SK-N-SH (cell line): Measurements from ENCODE around the gene ASTN2. TPM values are rescaled to one million over a fixed set of nuclear protein-coding genes. Genes with fewer than 3 reads are reported as not detected.

Source experiments
- CTCF ChIA-PET: fragments of 300-600, 350-600 bp; formaldehyde crosslinking; extraction: SDS; loops from one replicate; lab custom pipeline; 2021; lab: Yijun Ruan, JAX
- POLR2A ChIA-PET: fragments of 350-600 bp; sonication (Branson Sonifier 250); formaldehyde crosslinking; extraction: SDS; loops from one replicate; lab custom pipeline; 2020; ENCODE audit warnings: antibody characterized with exemption, inconsistent platforms; lab: Yijun Ruan, JAX
- DNase-seq: peaks from one replicate; pipeline ENCODE4 v3.0.0; 2012
- H2AFZ ChIP-seq: fragments of 200-600 bp; sonication (generic); 2 replicates; pipeline ENCODE4 v1.8.1; 2016; ENCODE audit warnings: antibody characterized with exemption, mild to moderate bottlenecking, low read depth
- H3F3A ChIP-seq: fragments of 200-600 bp; sonication (generic); replicated peaks from 2 replicates; pipeline ENCODE3; 2016; ENCODE audit warnings: antibody characterized with exemption, mild to moderate bottlenecking; ENCODE audit not compliant: insufficient read depth
- H3K27ac ChIP-seq, 2 experiments: fragments of 200-500 bp in 1 of 2; fragments of 200-600 bp in 1 of 2; sonication (Bioruptor generic) in 1 of 2; sonication (generic), shearing (Covaris generic) in 1 of 2; 2 replicates each; pipeline versions ENCODE4 v1.5.1 to v1.6.1; 2014 to 2016; ENCODE audit warnings: low read depth in 2 of 2, inconsistent platforms in 1 of 2, low read length in 1 of 2, mild to moderate bottlenecking in 1 of 2, mixed read lengths in 1 of 2
- H3K27me3 ChIP-seq: fragments of 200-600 bp; sonication (generic), shearing (Covaris generic); 2 replicates; pipeline ENCODE4 v1.6.1; 2016; ENCODE audit warnings: mixed run types; ENCODE audit not compliant: insufficient read depth
- H3K36me3 ChIP-seq, 2 experiments: fragments of 200-500 bp in 1 of 2; fragments of 200-600 bp in 1 of 2; sonication (Bioruptor generic) in 1 of 2; sonication (generic) in 1 of 2; replicated peaks in 1 of 2; 2 replicates each; pipeline versions ENCODE3 to v1.5.1; 2014 to 2016; ENCODE audit warnings: low read length in 1 of 2, mild to moderate bottlenecking in 1 of 2; ENCODE audit not compliant: insufficient read depth in 2 of 2, control insufficient read depth in 1 of 2
- H3K4me1 ChIP-seq, 2 experiments: fragments of 200-500 bp in 1 of 2; fragments of 200-600 bp in 1 of 2; sonication (Bioruptor generic) in 1 of 2; sonication (generic), shearing (Covaris generic) in 1 of 2; 2 replicates each; pipeline versions ENCODE4 v1.5.1 to v1.6.1; 2014 to 2016; ENCODE audit warnings: low read depth in 1 of 2, low read length in 1 of 2, mixed run types in 1 of 2; ENCODE audit not compliant: insufficient read depth in 2 of 2, control insufficient read depth in 1 of 2
- H3K4me2 ChIP-seq: fragments of 200-600 bp; sonication (generic), shearing (Covaris generic); 2 replicates; pipeline ENCODE4 v1.6.1; 2017; ENCODE audit warnings: mixed run types
- H3K4me3 ChIP-seq, 2 experiments: fragments of 200-500 bp in 1 of 2; fragments of 200-600 bp in 1 of 2; sonication (Bioruptor generic) in 1 of 2; sonication (generic), shearing (Covaris generic) in 1 of 2; 2 replicates each; pipeline versions ENCODE4 v1.5.1 to v1.8.1; 2014 to 2016; ENCODE audit warnings: low read depth in 2 of 2, inconsistent platforms in 1 of 2, low read length in 1 of 2, mild to moderate bottlenecking in 1 of 2, mixed read lengths in 1 of 2, moderate library complexity in 1 of 2
- H3K79me2 ChIP-seq: fragments of 200-600 bp; sonication (generic); 2 replicates; pipeline ENCODE4 v1.8.1; 2017; ENCODE audit warnings: mild to moderate bottlenecking; ENCODE audit not compliant: insufficient read depth
- H3K9ac ChIP-seq: fragments of 200-600 bp; sonication (generic); 2 replicates; pipeline ENCODE4 v1.6.1; 2017; ENCODE audit warnings: mixed run types
- H3K9me2 ChIP-seq: fragments of 200-600 bp; sonication (generic); 2 replicates; pipeline ENCODE4 v1.6.1; 2017; ENCODE audit warnings: mixed run types
- H3K9me3 ChIP-seq: fragments of 200-600 bp; sonication (generic); 2 replicates; pipeline ENCODE4 v1.6.1; 2017; ENCODE audit warnings: mixed run types, mild to moderate bottlenecking, moderate library complexity
- H4K20me1 ChIP-seq: fragments of 200-600 bp; sonication (generic); 2 replicates; pipeline ENCODE4 v1.6.1; 2017; ENCODE audit warnings: mild to moderate bottlenecking, mixed run types; ENCODE audit not compliant: insufficient read depth
- CHD2 ChIP-seq: fragments of 150-350 bp; IDR thresholded peaks from 2 replicates; pipeline ENCODE4 v1.6.1; 2018; ENCODE audit warnings: low read length; ENCODE audit not compliant: partially characterized antibody
- EZH2phosphoT487 ChIP-seq: fragments of 200-600 bp; sonication (generic); IDR thresholded peaks from 2 replicates; pipeline ENCODE4 v1.6.1; 2017; ENCODE audit warnings: low read depth, mixed run types, mild to moderate bottlenecking, antibody characterized with exemption, moderate library complexity, borderline replicate concordance
- FOXJ3 ChIP-seq: sonication (generic); formaldehyde crosslinking; IDR thresholded peaks from 2 replicates; pipeline ENCODE4 v1.5.1; 2020; ENCODE audit warnings: mild to moderate bottlenecking, missing genetic modification reagents
- GATA2 ChIP-seq: sonication (generic); formaldehyde crosslinking; IDR thresholded peaks from 2 replicates; pipeline ENCODE4 v1.5.0; 2020; ENCODE audit warnings: mild to moderate bottlenecking, missing genetic modification reagents
- JUND ChIP-seq: IDR thresholded peaks from 2 replicates; pipeline ENCODE4 v1.4.0; 2012
- MXI1 ChIP-seq: IDR thresholded peaks from 2 replicates; pipeline ENCODE4 v1.6.1; 2012; ENCODE audit warnings: mild to moderate bottlenecking, low read depth, low read length, improper control_type of control experiment
- NFIC ChIP-seq: IDR thresholded peaks from 2 replicates; pipeline ENCODE4 v1.4.0; 2012; ENCODE audit warnings: borderline replicate concordance
- POLR2AphosphoS5 ChIP-seq: IDR thresholded peaks from 2 replicates; pipeline ENCODE4 v1.6.1; 2012; ENCODE audit warnings: low read depth, low read length
- RAD21 ChIP-seq: IDR thresholded peaks from 2 replicates; pipeline ENCODE4 v1.6.1; 2012; ENCODE audit warnings: mild to moderate bottlenecking, low read length
- RCOR1 ChIP-seq: fragments of 150-350 bp; IDR thresholded peaks from 2 replicates; pipeline ENCODE4 v1.6.1; 2017; ENCODE audit warnings: antibody characterized with exemption, low read length
- RFX5 ChIP-seq: IDR thresholded peaks from 2 replicates; pipeline ENCODE4 v1.6.1; 2012; ENCODE audit warnings: mild to moderate bottlenecking, improper control_type of control experiment, low read length
- SIN3A ChIP-seq: IDR thresholded peaks from 2 replicates; pipeline ENCODE4 v1.6.1; 2012; ENCODE audit warnings: low read depth, mild to moderate bottlenecking, low read length, moderate library complexity, borderline replicate concordance
- SMC3 ChIP-seq: IDR thresholded peaks from 2 replicates; pipeline ENCODE4 v1.6.1; 2012; ENCODE audit warnings: low read depth, low read length, improper control_type of control experiment
- TCF12 ChIP-seq: IDR thresholded peaks from 2 replicates; pipeline ENCODE4 v1.4.0; 2012
- TEAD4 ChIP-seq: IDR thresholded peaks from 2 replicates; pipeline ENCODE4 v1.4.0; 2012; ENCODE audit warnings: mild to moderate bottlenecking, borderline replicate concordance; ENCODE audit not compliant: insufficient read depth
- YY1 ChIP-seq: IDR thresholded peaks from 2 replicates; pipeline ENCODE4 v1.4.0; 2012; ENCODE audit warnings: low read depth, mild to moderate bottlenecking
- WGBS: methylation state at CpG from one replicate; pipeline ENCODE4 v1.1.6; 2017; ENCODE audit warnings: low lambda C conversion rate; 5-methylcytosine and 5-hydroxymethylcytosine counted together
- polyA plus RNA-seq, 3 experiments: library from polyadenylated mRNA; depleted of rRNA; stranded (reverse); fragments of >200 nt; gene quantifications; 2 replicates each; pipeline ENCODE4 v1.2.3, GENCODE V29; 2012
- TF ChIP-seq, protein P1 (sequence below): fragments of 200-600 bp; sonication (generic); IDR thresholded peaks from 2 replicates; pipeline ENCODE4 v1.6.1; 2017; ENCODE audit warnings: antibody characterized with exemption, mild to moderate bottlenecking, moderate library complexity
- TF ChIP-seq, protein P2 (sequence below): IDR thresholded peaks from 2 replicates; pipeline ENCODE4 v1.4.0; 2012; ENCODE audit warnings: low read depth, borderline replicate concordance
- TF ChIP-seq, protein P3 (sequence below): fragments of 150-350 bp; IDR thresholded peaks from 2 replicates; pipeline ENCODE4 v1.6.1; 2016; ENCODE audit warnings: mild to moderate bottlenecking, low read depth, low read length
- TF ChIP-seq, protein P4 (sequence below): IDR thresholded peaks from 2 replicates; pipeline ENCODE4 v1.6.1; 2012; ENCODE audit warnings: mild to moderate bottlenecking, low read depth, low read length, moderate library complexity

Gene ASTN2
- polyA plus RNA-seq, 1 of the 3 experiments (the other 2 are of a cell fraction): 6.6 TPM

DNA sequence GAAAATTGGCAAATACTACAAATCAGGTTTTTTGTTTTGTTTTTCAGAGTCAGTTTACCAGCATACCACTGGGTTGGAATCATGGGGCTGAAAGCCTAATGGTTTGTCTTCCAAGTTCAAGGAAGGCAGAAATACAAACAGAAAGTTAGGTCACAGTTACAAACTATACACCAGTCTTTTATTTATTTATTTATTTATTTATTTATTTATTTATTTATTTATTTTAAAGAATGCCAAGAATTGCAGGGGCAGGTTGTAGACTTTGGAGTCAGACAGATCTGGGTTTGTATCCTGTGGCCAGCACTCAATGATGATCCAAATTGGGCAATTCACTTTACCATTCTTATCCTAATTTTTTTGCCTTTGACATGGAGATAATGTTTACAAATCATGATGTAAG lies 353.9 kb downstream of the ASTN2 start (continued):
- TF ChIP-seq EZH2phosphoT487: no peak
- no peak for TF ChIP-seq JUND
- TF ChIP-seq GATA2 (CRISPR knock-in tag): no peak
- TF ChIP-seq SMC3: no peak
- TF ChIP-seq POLR2AphosphoS5: no peak

DNA sequence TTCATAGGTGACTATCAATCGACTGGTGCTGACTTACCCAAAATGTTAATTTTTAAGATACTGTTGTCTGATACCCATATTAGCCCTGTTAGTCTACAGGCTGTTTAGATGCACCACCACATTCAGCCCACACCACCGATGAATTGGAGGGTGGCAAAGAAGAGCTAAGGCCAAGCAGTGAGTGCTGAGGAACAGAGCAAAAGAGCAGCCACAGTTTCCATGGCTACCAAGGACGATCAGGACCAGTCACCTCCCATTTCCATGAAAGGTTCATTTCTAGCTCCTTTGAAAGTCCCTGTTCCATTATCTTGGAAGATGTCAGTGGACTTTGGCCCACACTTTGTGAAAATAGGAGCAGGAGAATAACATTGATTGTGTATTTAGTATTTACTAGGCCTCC lies 364.9 kb downstream of the ASTN2 start:
- no peaks in the 10 kb centered on the region for H3K79me2 ChIP-seq
- CTCF ChIA-PET: interaction anchor here (0.7 to 1.0 kb wide), 2 partner anchors 10 to 15 kb away, joined by 3 to 6 read pairs; no protein-coding TSS in a partner anchor
- H3K4me1 ChIP-seq: no peaks in the 10 kb centered on the region; a peak in 1 of 4 replicates
- no peak overlapping the region for H3K4me3 ChIP-seq
- TF ChIP-seq TCF12 (no peak), RCOR1 (no peak), YY1 (no peak), JUND (no peak), NFIC (no peak), GATA2 (CRISPR knock-in tag) (no peak), MXI1 (no peak), SIN3A (no peak), RAD21 (no peak), FOXJ3 (CRISPR knock-in tag) (no peak), RFX5 (no peak), CHD2 (no peak), TEAD4 (no peak)
- TF ChIP-seq, protein P1, sequence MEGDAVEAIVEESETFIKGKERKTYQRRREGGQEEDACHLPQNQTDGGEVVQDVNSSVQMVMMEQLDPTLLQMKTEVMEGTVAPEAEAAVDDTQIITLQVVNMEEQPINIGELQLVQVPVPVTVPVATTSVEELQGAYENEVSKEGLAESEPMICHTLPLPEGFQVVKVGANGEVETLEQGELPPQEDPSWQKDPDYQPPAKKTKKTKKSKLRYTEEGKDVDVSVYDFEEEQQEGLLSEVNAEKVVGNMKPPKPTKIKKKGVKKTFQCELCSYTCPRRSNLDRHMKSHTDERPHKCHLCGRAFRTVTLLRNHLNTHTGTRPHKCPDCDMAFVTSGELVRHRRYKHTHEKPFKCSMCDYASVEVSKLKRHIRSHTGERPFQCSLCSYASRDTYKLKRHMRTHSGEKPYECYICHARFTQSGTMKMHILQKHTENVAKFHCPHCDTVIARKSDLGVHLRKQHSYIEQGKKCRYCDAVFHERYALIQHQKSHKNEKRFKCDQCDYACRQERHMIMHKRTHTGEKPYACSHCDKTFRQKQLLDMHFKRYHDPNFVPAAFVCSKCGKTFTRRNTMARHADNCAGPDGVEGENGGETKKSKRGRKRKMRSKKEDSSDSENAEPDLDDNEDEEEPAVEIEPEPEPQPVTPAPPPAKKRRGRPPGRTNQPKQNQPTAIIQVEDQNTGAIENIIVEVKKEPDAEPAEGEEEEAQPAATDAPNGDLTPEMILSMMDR: no peak
- TF ChIP-seq, protein P2, sequence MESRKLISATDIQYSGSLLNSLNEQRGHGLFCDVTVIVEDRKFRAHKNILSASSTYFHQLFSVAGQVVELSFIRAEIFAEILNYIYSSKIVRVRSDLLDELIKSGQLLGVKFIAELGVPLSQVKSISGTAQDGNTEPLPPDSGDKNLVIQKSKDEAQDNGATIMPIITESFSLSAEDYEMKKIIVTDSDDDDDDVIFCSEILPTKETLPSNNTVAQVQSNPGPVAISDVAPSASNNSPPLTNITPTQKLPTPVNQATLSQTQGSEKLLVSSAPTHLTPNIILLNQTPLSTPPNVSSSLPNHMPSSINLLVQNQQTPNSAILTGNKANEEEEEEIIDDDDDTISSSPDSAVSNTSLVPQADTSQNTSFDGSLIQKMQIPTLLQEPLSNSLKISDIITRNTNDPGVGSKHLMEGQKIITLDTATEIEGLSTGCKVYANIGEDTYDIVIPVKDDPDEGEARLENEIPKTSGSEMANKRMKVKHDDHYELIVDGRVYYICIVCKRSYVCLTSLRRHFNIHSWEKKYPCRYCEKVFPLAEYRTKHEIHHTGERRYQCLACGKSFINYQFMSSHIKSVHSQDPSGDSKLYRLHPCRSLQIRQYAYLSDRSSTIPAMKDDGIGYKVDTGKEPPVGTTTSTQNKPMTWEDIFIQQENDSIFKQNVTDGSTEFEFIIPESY: no peak
- TF ChIP-seq, protein P3, sequence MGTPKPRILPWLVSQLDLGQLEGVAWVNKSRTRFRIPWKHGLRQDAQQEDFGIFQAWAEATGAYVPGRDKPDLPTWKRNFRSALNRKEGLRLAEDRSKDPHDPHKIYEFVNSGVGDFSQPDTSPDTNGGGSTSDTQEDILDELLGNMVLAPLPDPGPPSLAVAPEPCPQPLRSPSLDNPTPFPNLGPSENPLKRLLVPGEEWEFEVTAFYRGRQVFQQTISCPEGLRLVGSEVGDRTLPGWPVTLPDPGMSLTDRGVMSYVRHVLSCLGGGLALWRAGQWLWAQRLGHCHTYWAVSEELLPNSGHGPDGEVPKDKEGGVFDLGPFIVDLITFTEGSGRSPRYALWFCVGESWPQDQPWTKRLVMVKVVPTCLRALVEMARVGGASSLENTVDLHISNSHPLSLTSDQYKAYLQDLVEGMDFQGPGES: no peak
- TF ChIP-seq, protein P4, sequence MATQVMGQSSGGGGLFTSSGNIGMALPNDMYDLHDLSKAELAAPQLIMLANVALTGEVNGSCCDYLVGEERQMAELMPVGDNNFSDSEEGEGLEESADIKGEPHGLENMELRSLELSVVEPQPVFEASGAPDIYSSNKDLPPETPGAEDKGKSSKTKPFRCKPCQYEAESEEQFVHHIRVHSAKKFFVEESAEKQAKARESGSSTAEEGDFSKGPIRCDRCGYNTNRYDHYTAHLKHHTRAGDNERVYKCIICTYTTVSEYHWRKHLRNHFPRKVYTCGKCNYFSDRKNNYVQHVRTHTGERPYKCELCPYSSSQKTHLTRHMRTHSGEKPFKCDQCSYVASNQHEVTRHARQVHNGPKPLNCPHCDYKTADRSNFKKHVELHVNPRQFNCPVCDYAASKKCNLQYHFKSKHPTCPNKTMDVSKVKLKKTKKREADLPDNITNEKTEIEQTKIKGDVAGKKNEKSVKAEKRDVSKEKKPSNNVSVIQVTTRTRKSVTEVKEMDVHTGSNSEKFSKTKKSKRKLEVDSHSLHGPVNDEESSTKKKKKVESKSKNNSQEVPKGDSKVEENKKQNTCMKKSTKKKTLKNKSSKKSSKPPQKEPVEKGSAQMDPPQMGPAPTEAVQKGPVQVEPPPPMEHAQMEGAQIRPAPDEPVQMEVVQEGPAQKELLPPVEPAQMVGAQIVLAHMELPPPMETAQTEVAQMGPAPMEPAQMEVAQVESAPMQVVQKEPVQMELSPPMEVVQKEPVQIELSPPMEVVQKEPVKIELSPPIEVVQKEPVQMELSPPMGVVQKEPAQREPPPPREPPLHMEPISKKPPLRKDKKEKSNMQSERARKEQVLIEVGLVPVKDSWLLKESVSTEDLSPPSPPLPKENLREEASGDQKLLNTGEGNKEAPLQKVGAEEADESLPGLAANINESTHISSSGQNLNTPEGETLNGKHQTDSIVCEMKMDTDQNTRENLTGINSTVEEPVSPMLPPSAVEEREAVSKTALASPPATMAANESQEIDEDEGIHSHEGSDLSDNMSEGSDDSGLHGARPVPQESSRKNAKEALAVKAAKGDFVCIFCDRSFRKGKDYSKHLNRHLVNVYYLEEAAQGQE: no peak
- TF ChIP-seq, all 33 proteins: peak for 0
- Histone ChIP-seq H2AFZ (no peak overlapping the region), H3K27ac (no peak overlapping the region; a peak in 1 of 4 replicates), H3K4me2 (no peak overlapping the region), H3K9ac (no peak overlapping the region), H3K9me3 (no peaks in the 10 kb centered on the region), H3K36me3 (no peaks in the 10 kb centered on the region), H3F3A (no peaks in the 10 kb centered on the region), H3K9me2 (no peaks in the 10 kb centered on the region), H4K20me1 (no peaks in the 10 kb centered on the region), H3K27me3 (no peaks in the 10 kb centered on the region)
- WGBS: 26% methylated on average over 3 of the region's 3 CpGs
- no peak for DNase-seq
- POLR2A ChIA-PET: no interaction called here
